K562 (cell line): ENCODE data around the gene CHCHD10. TPM values are rescaled to one million over a fixed set of nuclear protein-coding genes. Genes with fewer than 3 reads are reported as not detected.

Experiments
- ATAC-seq: fragments of 200-7000 bp; cut with Tn5 transposase; 3 replicates; pipeline ENCODE4 v1.9.1; 2020; ENCODE audit warnings: moderate library complexity
- BruUV-seq: library from RNA; stranded (reverse); fragments of 400-500 nt; replicated peaks from 2 replicates; lab custom pipeline; 2021; lab: Mats Ljungman, UMichigan
- CTCF ChIA-PET: fragments of 300-600 bp; formaldehyde crosslinking; extraction: SDS; loops from one replicate; lab custom pipeline; 2021; ENCODE audit warnings: low intra/inter-chr PET ratio; lab: Yijun Ruan, JAX
- POLR2A ChIA-PET: fragments of 300-600, 350-650 bp; sonication (Branson Sonifier 250); formaldehyde crosslinking; extraction: SDS; loops from one replicate; lab custom pipeline; 2021; ENCODE audit warnings: antibody characterized with exemption, inconsistent platforms; lab: Yijun Ruan, JAX
- DNase-seq, 4 experiments: peaks; one replicate each; pipeline versions ENCODE4 v3.0.0 to v3.0.0-alpha.2; 2011 to 2018; ENCODE audit warnings: low spot score in 3 of 4, mixed read lengths in 3 of 4; ENCODE audit errors: extremely low read depth in 1 of 4
- FAIRE-seq: peaks from 2 replicates; lab custom pipeline; 2011; peaks lifted over from hg19 to GRCh38; lab: Jason Lieb, UNC
- H2AFZ ChIP-seq: 2 replicates; pipeline ENCODE4 v1.6.0; 2011; ENCODE audit warnings: low read depth, low read length, control low read depth, inconsistent platforms
- H3K27ac ChIP-seq: fragments of 200-600 bp; 3 replicates; pipeline ENCODE4 v1.8.0; 2011; ENCODE audit warnings: low read depth, mild to moderate bottlenecking, control low read depth, inconsistent platforms, low read length, moderate library complexity, mixed read lengths; ENCODE audit errors: extremely low read depth
- H3K27me3 ChIP-seq, 2 experiments: fragments of 300-600 bp in 1 of 2; 2 replicates in 1 of 2; 3 replicates in 1 of 2; pipeline versions ENCODE4 v1.6.0 to v1.8.0; 2011; ENCODE audit warnings: inconsistent platforms in 2 of 2, low read length in 2 of 2, mild to moderate bottlenecking in 1 of 2, mixed read lengths in 1 of 2, moderate library complexity in 1 of 2; ENCODE audit not compliant: control insufficient read depth in 2 of 2, insufficient read depth in 2 of 2
- H3K36me3 ChIP-seq: fragments of 300-600 bp; 3 replicates; pipeline ENCODE4 v1.8.0; 2011; ENCODE audit warnings: mild to moderate bottlenecking, low read length, inconsistent platforms; ENCODE audit not compliant: control insufficient read depth, insufficient read depth
- H3K4me1 ChIP-seq, 2 experiments: fragments of 200-600 bp in 1 of 2; replicated peaks in 1 of 2; 2 replicates in 1 of 2; 3 replicates in 1 of 2; pipeline versions ENCODE4 v1.5.1 to v1.8.0; 2011; ENCODE audit warnings: inconsistent platforms in 2 of 2, low read length in 2 of 2, mild to moderate bottlenecking in 1 of 2, mixed read lengths in 1 of 2, moderate library complexity in 1 of 2; ENCODE audit not compliant: control insufficient read depth in 2 of 2, insufficient read depth in 2 of 2
- H3K4me2 ChIP-seq: 2 replicates; pipeline ENCODE4 v1.6.1; 2011; ENCODE audit warnings: low read length, control low read depth, inconsistent platforms, mixed read lengths; ENCODE audit not compliant: insufficient read depth
- H3K4me3 ChIP-seq: fragments of 200-600 bp; sonication (generic), shearing (Covaris generic); 2 replicates; pipeline ENCODE4 v1.5.1; 2016; ENCODE audit warnings: control low read depth, inconsistent platforms
- H3K79me2 ChIP-seq: fragments of 200-600 bp; 3 replicates; pipeline ENCODE4 v1.8.0; 2011; ENCODE audit warnings: low read length, inconsistent platforms; ENCODE audit not compliant: control insufficient read depth, insufficient read depth
- H3K9ac ChIP-seq, 2 experiments: 2 replicates each; pipeline versions ENCODE4 v1.6.0 to v1.6.1; 2011; ENCODE audit warnings: low read depth in 2 of 2, low read length in 2 of 2, control low read depth in 1 of 2, inconsistent platforms in 1 of 2, mild to moderate bottlenecking in 1 of 2, mixed read lengths in 1 of 2; ENCODE audit not compliant: insufficient read depth in 1 of 2
- H3K9me1 ChIP-seq: one replicate; pipeline ENCODE4 v1.6.0; 2011; ENCODE audit warnings: inconsistent platforms, mild to moderate bottlenecking, low read length, moderate library complexity; ENCODE audit not compliant: control insufficient read depth, insufficient read depth
- H3K9me3 ChIP-seq: replicated peaks from 2 replicates; pipeline ENCODE4 v1.5.1; 2011; ENCODE audit warnings: low read depth, low read length, inconsistent platforms; ENCODE audit not compliant: control insufficient read depth, insufficient read depth
- H4K20me1 ChIP-seq: replicated peaks from 2 replicates; pipeline ENCODE4 v1.6.1; 2011; ENCODE audit warnings: low read length, inconsistent platforms, mixed read lengths; ENCODE audit not compliant: control insufficient read depth, insufficient read depth
- BDP1 ChIP-seq: IDR thresholded peaks from 3 replicates; pipeline ENCODE4 v1.6.1; 2011; ENCODE audit not compliant: insufficient read length, insufficient read depth
- C11orf30 ChIP-seq: fragments of 450-650 bp; IDR thresholded peaks from 2 replicates; pipeline ENCODE4 v1.6.1; 2016; ENCODE audit warnings: low read depth, mild to moderate bottlenecking
- CTBP1 ChIP-seq: fragments of 450-650 bp; IDR thresholded peaks from 2 replicates; pipeline ENCODE4 v1.6.1; 2016; ENCODE audit warnings: borderline replicate concordance
- ETV5 ChIP-seq: sonication (generic); formaldehyde crosslinking; IDR thresholded peaks from 2 replicates; pipeline ENCODE4 v1.4.0; 2020; ENCODE audit warnings: low read depth, mild to moderate bottlenecking, missing genetic modification reagents
- FOXK2 ChIP-seq, 2 experiments: fragments of 450-650 bp; IDR thresholded peaks in 1 of 2; conservative IDR thresholded peaks in 1 of 2; 2 replicates each; pipeline ENCODE4 v1.6.1; 2016; ENCODE audit warnings: low read depth in 2 of 2, mild to moderate bottlenecking in 1 of 2
- GABPA ChIP-seq: fragments of 200-800 bp; sonication (Bioruptor generic); conservative IDR thresholded peaks from 2 replicates; pipeline ENCODE4 v1.6.1; 2016; ENCODE audit warnings: low read depth, missing genetic modification characterization, missing compliant biosample characterization
- HDAC2 ChIP-seq: fragments of 450-650 bp; IDR thresholded peaks from 2 replicates; pipeline ENCODE4 v1.6.1; 2016; ENCODE audit warnings: mild to moderate bottlenecking
- NFIC ChIP-seq: fragments of 450-650 bp; IDR thresholded peaks from 2 replicates; pipeline ENCODE4 v1.6.1; 2017; ENCODE audit warnings: mild to moderate bottlenecking, inconsistent platforms
- NONO ChIP-seq, 2 experiments: fragments of 200-400 bp in 1 of 2; fragments of 450-650 bp in 1 of 2; formaldehyde crosslinking in 1 of 2; IDR thresholded peaks; 2 replicates each; pipeline ENCODE4 v1.6.1; 2017; ENCODE audit warnings: low read depth in 2 of 2, mild to moderate bottlenecking in 2 of 2, moderate library complexity in 2 of 2, low read length in 1 of 2
- SMARCC2 ChIP-seq: fragments of 450-650 bp; IDR thresholded peaks from 2 replicates; pipeline ENCODE4 v1.6.1; 2017; ENCODE audit warnings: antibody characterized with exemption, moderate library complexity, mild to moderate bottlenecking, low read depth
- SMARCE1 ChIP-seq: fragments of 450-650 bp; IDR thresholded peaks from 2 replicates; pipeline ENCODE4 v1.7.1; 2016; ENCODE audit warnings: mild to moderate bottlenecking
- SREBF2 ChIP-seq: sonication (generic); formaldehyde crosslinking; IDR thresholded peaks from 2 replicates; pipeline ENCODE4 v1.4.0; 2020; ENCODE audit warnings: mild to moderate bottlenecking, missing genetic modification reagents
- TCFL5 ChIP-seq: fragments of 250-450 bp; sonication (Bioruptor Pico); conservative IDR thresholded peaks from 2 replicates; pipeline ENCODE4 v1.6.1; 2021; ENCODE audit warnings: mild to moderate bottlenecking, moderate library complexity, matching md5 sums
- ZNF707 ChIP-seq: fragments of 250-450 bp; sonication (Bioruptor Pico); conservative IDR thresholded peaks from 2 replicates; pipeline ENCODE4 v1.8.0; 2022; ENCODE audit warnings: inconsistent platforms, mild to moderate bottlenecking, moderate library complexity
- ZNF717 ChIP-seq: fragments of 250-450 bp; sonication (Bioruptor Pico); IDR thresholded peaks from 2 replicates; pipeline ENCODE4 v1.5.0; 2021
- WGBS: fragments of 100-300 bp; shearing (Covaris generic); methylation state at CpG from one replicate; pipeline ENCODE4 v1.1.6; 2016; ENCODE audit warnings: low coverage, mixed read lengths; ENCODE audit not compliant: insufficient coverage; ENCODE audit errors: missing lambda C conversion rate; 5-methylcytosine and 5-hydroxymethylcytosine counted together
- in situ Hi-C: fragments of 300-500 bp; cut with MboI; formaldehyde crosslinking; loops from 4 replicates; pipeline ENCODE4 v1.15.0; 2018; ENCODE audit warnings: inconsistent platforms, mixed read lengths
- intact Hi-C: fragments of 100-400 bp; cut with micrococcal nuclease; formaldehyde crosslinking; loops from 2 replicates; pipeline ENCODE4 v1.14.2; 2022
- polyA plus RNA-seq, 8 experiments: library from polyadenylated mRNA; depleted of rRNA in 4 of 8; stranded (reverse) in 5 of 8; unstranded in 3 of 8; fragments of >200 nt; fragmentation: Nextera tagmentation in 2 of 8; fragmentation: Illumina TruSeq in 1 of 8; extraction: Ambion mirVana in 2 of 8; extraction: Trizol in 1 of 8; gene quantifications; 2 replicates each; pipeline versions ENCODE4 v1.2.1 to v1.2.3, GENCODE V29; 2011 to 2014; ENCODE audit warnings: inconsistent platforms in 1 of 8, missing spikeins in 1 of 8
- total RNA-seq, 7 experiments: library from RNA; depleted of rRNA in 6 of 7; stranded (reverse); fragments of >200 nt in 6 of 7; fragmentation: Illumina TruSeq in 2 of 7; extraction: Trizol in 2 of 7; gene quantifications; 2 replicates each; pipeline versions ENCODE4 v1.2.1 to v1.2.3, GENCODE V29; 2011 to 2021; ENCODE audit warnings: low replicate concordance in 1 of 7
- TF ChIP-seq, protein P1 (sequence below), 2 experiments: fragments of 250-450 bp in 1 of 2; fragments of 450-650 bp in 1 of 2; sonication (Bioruptor Pico) in 1 of 2; IDR thresholded peaks; 2 replicates each; pipeline versions ENCODE4 v1.6.1 to v1.8.0; 2016 to 2021; ENCODE audit warnings: mild to moderate bottlenecking in 2 of 2, moderate library complexity in 2 of 2, missing compliant biosample characterization in 1 of 2, missing genetic modification characterization in 1 of 2
- TF ChIP-seq, protein P2 (sequence below), 2 experiments: fragments of 450-650 bp; IDR thresholded peaks; 2 replicates each; pipeline ENCODE4 v1.6.1; 2018; ENCODE audit warnings: mild to moderate bottlenecking in 2 of 2, low read depth in 1 of 2; ENCODE audit not compliant: partially characterized antibody in 2 of 2
- TF ChIP-seq, protein P3 (sequence below), 2 experiments: fragments of 450-650 bp; conservative IDR thresholded peaks; 2 replicates each; pipeline ENCODE4 v1.6.1; 2017; ENCODE audit warnings: mild to moderate bottlenecking in 2 of 2, moderate library complexity in 2 of 2

The CHCHD10 gene
- total and polyA plus RNA-seq, 9 of the 15 experiments (the other 6 are each of a cell fraction or from before 2014, with no cell fraction given): 15.2 to 292 (median 102) TPM

DNA sequence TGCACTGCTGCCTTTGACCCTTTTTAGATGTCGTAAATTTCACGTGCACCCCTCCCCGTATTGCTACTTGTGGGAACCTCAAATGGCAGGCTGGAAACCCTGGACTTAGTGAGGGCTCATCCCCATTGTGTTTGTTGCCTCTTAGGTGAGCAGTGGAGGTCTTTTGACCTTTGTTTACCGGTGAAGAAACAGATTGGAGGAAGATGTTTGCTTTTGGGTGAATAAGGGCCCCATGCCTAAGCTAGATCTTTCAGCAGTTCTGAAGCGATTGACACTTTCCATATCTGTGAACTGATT lies 19.8 kb upstream of the CHCHD10 start:
- Histone ChIP-seq H3K36me3 (peaks cover 30% of the 10 kb centered on the region), H3K4me3 (peak overlapping the region; percentile 88), H2AFZ (peak overlapping the region; percentile 66), H3K9me1 (no peaks in the 10 kb centered on the region), H3K9ac (peak overlapping the region; percentile 88 to 96), H4K20me1 (peaks cover 10% of the 10 kb centered on the region), H3K4me1 (peaks cover 12 to 15% of the 10 kb centered on the region in 2 experiments; a peak in 3 of 5 replicates), H3K79me2 (peaks cover 44% of the 10 kb centered on the region), H3K27ac (peak overlapping the region; percentile 99; the same call in 2 of the 3 replicates), H3K27me3 (no peaks in the 10 kb centered on the region), H3K4me2 (peak overlapping the region; percentile 96), H3K9me3 (no peaks in the 10 kb centered on the region)
- in situ Hi-C loops: no loop called here
- 0% methylated on average over 5 of the region's 5 CpGs for WGBS
- ChIA-PET POLR2A (interaction anchor here (0.9 to 1.7 kb wide), 2 partner anchors 13 to 47 kb away, joined by 4 to 6 read pairs; no protein-coding TSS in a partner anchor), CTCF (no interaction called here)
- ATAC-seq (no peak; the same call in 2 of the 3 replicates), DNase-seq (no peak), FAIRE-seq (peak; percentile 40)
- BruUV-seq: no TSS peak
- intact Hi-C loops: no loop called here
- TF ChIP-seq, protein P1, sequence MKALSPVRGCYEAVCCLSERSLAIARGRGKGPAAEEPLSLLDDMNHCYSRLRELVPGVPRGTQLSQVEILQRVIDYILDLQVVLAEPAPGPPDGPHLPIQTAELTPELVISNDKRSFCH (CRISPR knock-in tag; IDR thresholded peaks at IDR 0.05): no peak
- TF ChIP-seq, protein P1 (tag; IDR thresholded peaks at IDR 0.05): no peak
- TF ChIP-seq, protein P2, sequence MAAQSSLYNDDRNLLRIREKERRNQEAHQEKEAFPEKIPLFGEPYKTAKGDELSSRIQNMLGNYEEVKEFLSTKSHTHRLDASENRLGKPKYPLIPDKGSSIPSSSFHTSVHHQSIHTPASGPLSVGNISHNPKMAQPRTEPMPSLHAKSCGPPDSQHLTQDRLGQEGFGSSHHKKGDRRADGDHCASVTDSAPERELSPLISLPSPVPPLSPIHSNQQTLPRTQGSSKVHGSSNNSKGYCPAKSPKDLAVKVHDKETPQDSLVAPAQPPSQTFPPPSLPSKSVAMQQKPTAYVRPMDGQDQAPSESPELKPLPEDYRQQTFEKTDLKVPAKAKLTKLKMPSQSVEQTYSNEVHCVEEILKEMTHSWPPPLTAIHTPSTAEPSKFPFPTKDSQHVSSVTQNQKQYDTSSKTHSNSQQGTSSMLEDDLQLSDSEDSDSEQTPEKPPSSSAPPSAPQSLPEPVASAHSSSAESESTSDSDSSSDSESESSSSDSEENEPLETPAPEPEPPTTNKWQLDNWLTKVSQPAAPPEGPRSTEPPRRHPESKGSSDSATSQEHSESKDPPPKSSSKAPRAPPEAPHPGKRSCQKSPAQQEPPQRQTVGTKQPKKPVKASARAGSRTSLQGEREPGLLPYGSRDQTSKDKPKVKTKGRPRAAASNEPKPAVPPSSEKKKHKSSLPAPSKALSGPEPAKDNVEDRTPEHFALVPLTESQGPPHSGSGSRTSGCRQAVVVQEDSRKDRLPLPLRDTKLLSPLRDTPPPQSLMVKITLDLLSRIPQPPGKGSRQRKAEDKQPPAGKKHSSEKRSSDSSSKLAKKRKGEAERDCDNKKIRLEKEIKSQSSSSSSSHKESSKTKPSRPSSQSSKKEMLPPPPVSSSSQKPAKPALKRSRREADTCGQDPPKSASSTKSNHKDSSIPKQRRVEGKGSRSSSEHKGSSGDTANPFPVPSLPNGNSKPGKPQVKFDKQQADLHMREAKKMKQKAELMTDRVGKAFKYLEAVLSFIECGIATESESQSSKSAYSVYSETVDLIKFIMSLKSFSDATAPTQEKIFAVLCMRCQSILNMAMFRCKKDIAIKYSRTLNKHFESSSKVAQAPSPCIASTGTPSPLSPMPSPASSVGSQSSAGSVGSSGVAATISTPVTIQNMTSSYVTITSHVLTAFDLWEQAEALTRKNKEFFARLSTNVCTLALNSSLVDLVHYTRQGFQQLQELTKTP (IDR thresholded peaks at IDR 0.05; ENCODE audit: low read depth in 1 of 2, partially characterized antibody in 2 of 2): no peak
- no peak for TF ChIP-seq C11orf30
- TF ChIP-seq NFIC: no peak
- TF ChIP-seq ETV5 (CRISPR knock-in tag): no peak
- peak; percentile 21 for TF ChIP-seq SMARCC2
- TF ChIP-seq SMARCE1: 0 out of 2 replicates have a peak, but pooled peaks have one; percentile 51
- no peak for TF ChIP-seq ZNF717 (CRISPR knock-in tag)
- no peak for TF ChIP-seq TCFL5 (CRISPR knock-in tag)
- TF ChIP-seq ZNF707 (CRISPR knock-in tag): no peak
- TF ChIP-seq, protein P3, sequence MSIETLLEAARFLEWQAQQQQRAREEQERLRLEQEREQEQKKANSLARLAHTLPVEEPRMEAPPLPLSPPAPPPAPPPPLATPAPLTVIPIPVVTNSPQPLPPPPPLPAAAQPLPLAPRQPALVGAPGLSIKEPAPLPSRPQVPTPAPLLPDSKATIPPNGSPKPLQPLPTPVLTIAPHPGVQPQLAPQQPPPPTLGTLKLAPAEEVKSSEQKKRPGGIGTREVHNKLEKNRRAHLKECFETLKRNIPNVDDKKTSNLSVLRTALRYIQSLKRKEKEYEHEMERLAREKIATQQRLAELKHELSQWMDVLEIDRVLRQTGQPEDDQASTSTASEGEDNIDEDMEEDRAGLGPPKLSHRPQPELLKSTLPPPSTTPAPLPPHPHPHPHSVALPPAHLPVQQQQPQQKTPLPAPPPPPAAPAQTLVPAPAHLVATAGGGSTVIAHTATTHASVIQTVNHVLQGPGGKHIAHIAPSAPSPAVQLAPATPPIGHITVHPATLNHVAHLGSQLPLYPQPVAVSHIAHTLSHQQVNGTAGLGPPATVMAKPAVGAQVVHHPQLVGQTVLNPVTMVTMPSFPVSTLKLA (conservative IDR thresholded peaks at IDR 0.05): peak in 1 of 2 experiments; percentile 32; a peak in 1 of 4 replicates
- TF ChIP-seq HDAC2: no peak
- no peak for TF ChIP-seq BDP1
- no peak for TF ChIP-seq FOXK2 (conservative IDR thresholded peaks at IDR 0.05 in 1 of 2, IDR thresholded peaks at IDR 0.05 in 1 of 2; ENCODE audit: low read depth in 2 of 2)
- TF ChIP-seq NONO (IDR thresholded peaks at IDR 0.05; ENCODE audit: low read depth in 2 of 2, low read length in 1 of 2): peak in 1 of 2 experiments; percentile 97; a peak in 1 of 4 replicates
- 0 out of 2 replicates have a peak, but pooled peaks have one; percentile 6 for TF ChIP-seq CTBP1
- TF ChIP-seq GABPA (tag): 0 out of 2 replicates have a peak, but pooled peaks have one; percentile 8
- TF ChIP-seq SREBF2 (CRISPR knock-in tag): no peak
